HepG2 (cell line): ENCODE data around the gene CNOT8. TPM values are rescaled to one million over a fixed set of nuclear protein-coding genes. Genes with fewer than 3 reads are reported as not detected.

Experiments used
- BCL6 ChIP-seq: IDR thresholded peaks from 2 replicates; pipeline ENCODE4 v1.6.1; 2016; ENCODE audit warnings: missing genetic modification reagents, missing compliant biosample characterization
- CENPX ChIP-seq: sonication (generic); formaldehyde crosslinking; IDR thresholded peaks from 2 replicates; pipeline ENCODE4 v1.9.0; 2021; ENCODE audit warnings: mild to moderate bottlenecking, missing genetic modification reagents, moderate library complexity
- CREM ChIP-seq, 2 experiments: sonication (generic) in 1 of 2; formaldehyde crosslinking in 1 of 2; IDR thresholded peaks; 2 replicates each; pipeline versions ENCODE4 v1.4.0 to v1.6.1; 2016 to 2020; ENCODE audit warnings: antibody characterized with exemption in 1 of 2, mild to moderate bottlenecking in 1 of 2, missing genetic modification reagents in 1 of 2
- CSRNP1 ChIP-seq: sonication (generic); formaldehyde crosslinking; IDR thresholded peaks from 2 replicates; pipeline ENCODE4 v1.8.1; 2023; ENCODE audit warnings: mild to moderate bottlenecking, missing genetic modification reagents
- DMTF1 ChIP-seq: sonication (generic); formaldehyde crosslinking; IDR thresholded peaks from 2 replicates; pipeline ENCODE4 v1.4.0; 2020; ENCODE audit warnings: mild to moderate bottlenecking, missing genetic modification reagents
- HNF4A ChIP-seq: sonication (generic); formaldehyde crosslinking; IDR thresholded peaks from 2 replicates; pipeline ENCODE4 v1.4.0; 2020; ENCODE audit warnings: missing genetic modification reagents
- IKZF4 ChIP-seq: sonication (generic); formaldehyde crosslinking; IDR thresholded peaks from 2 replicates; pipeline ENCODE4 v1.5.1; 2020; ENCODE audit warnings: borderline replicate concordance, mild to moderate bottlenecking, low read depth, missing genetic modification reagents; ENCODE audit errors: not compliant biosample characterization
- IRF1 ChIP-seq: sonication (generic); formaldehyde crosslinking; IDR thresholded peaks from 2 replicates; pipeline ENCODE4 v1.4.0; 2020; ENCODE audit warnings: low read depth, mild to moderate bottlenecking, missing genetic modification reagents
- ISX ChIP-seq: sonication (generic); formaldehyde crosslinking; conservative IDR thresholded peaks from 2 replicates; pipeline ENCODE4 v1.5.0; 2020; ENCODE audit warnings: missing genetic modification reagents
- LCORL ChIP-seq, 2 experiments: fragments of 450-650 bp in 1 of 2; sonication (generic) in 1 of 2; formaldehyde crosslinking in 1 of 2; IDR thresholded peaks; 2 replicates each; pipeline versions ENCODE4 v1.5.0 to v1.6.1; 2017 to 2020; ENCODE audit warnings: antibody characterized with exemption in 1 of 2, missing genetic modification reagents in 1 of 2
- MED1 ChIP-seq: sonication (generic); formaldehyde crosslinking; IDR thresholded peaks from 2 replicates; pipeline ENCODE4 v1.4.0; 2020; ENCODE audit warnings: missing genetic modification reagents
- MEF2D ChIP-seq: sonication (generic); formaldehyde crosslinking; IDR thresholded peaks from 2 replicates; pipeline ENCODE4 v1.5.1; 2020; ENCODE audit warnings: mild to moderate bottlenecking, missing genetic modification reagents
- RBFOX2 ChIP-seq: fragments of 200-400 bp; formaldehyde crosslinking; IDR thresholded peaks from 2 replicates; pipeline ENCODE4 v1.6.1; 2017; ENCODE audit warnings: low read depth, mild to moderate bottlenecking, low read length
- RNF2 ChIP-seq: fragments of 450-650 bp; conservative IDR thresholded peaks from 2 replicates; pipeline ENCODE4 v1.6.1; 2016; ENCODE audit warnings: low read depth
- SMAD3 ChIP-seq: sonication (generic); formaldehyde crosslinking; IDR thresholded peaks from 2 replicates; pipeline ENCODE4 v1.4.0; 2020; ENCODE audit warnings: missing genetic modification reagents
- SMYD3 ChIP-seq: sonication (generic); formaldehyde crosslinking; IDR thresholded peaks from 2 replicates; pipeline ENCODE4 v1.8.1; 2023; ENCODE audit warnings: mild to moderate bottlenecking, missing genetic modification reagents
- SRSF4 ChIP-seq: fragments of 200-400 bp; formaldehyde crosslinking; IDR thresholded peaks from one replicate; pipeline ENCODE4 v1.6.1; 2018; ENCODE audit warnings: mild to moderate bottlenecking, low read depth, low read length, moderate library complexity; ENCODE audit not compliant: poor library complexity, severe bottlenecking
- TCF12 ChIP-seq, 2 experiments: fragments of 450-650 bp in 1 of 2; sonication (generic) in 1 of 2; formaldehyde crosslinking in 1 of 2; IDR thresholded peaks; 2 replicates each; pipeline versions ENCODE4 v1.6.1 to v1.8.0; 2017 to 2022; ENCODE audit warnings: antibody characterized with exemption in 1 of 2, mild to moderate bottlenecking in 1 of 2, missing genetic modification reagents in 1 of 2, moderate library complexity in 1 of 2
- TGIF2 ChIP-seq: IDR thresholded peaks from 2 replicates; pipeline ENCODE4 v1.6.1; 2016; ENCODE audit warnings: control low read depth, missing compliant biosample characterization
- ZBTB7A ChIP-seq: sonication (generic); formaldehyde crosslinking; IDR thresholded peaks from 2 replicates; pipeline ENCODE4 v1.8.0; 2022; ENCODE audit warnings: mild to moderate bottlenecking, missing genetic modification reagents
- ZMAT5 ChIP-seq: sonication (generic); formaldehyde crosslinking; IDR thresholded peaks from 2 replicates; pipeline ENCODE4 v1.5.0; 2020; ENCODE audit warnings: mild to moderate bottlenecking, low read depth, missing genetic modification reagents, borderline replicate concordance
- ZNF292 ChIP-seq: sonication (generic); formaldehyde crosslinking; IDR thresholded peaks from 2 replicates; pipeline ENCODE4 v1.8.1; 2022; ENCODE audit warnings: mild to moderate bottlenecking, low read depth, missing genetic modification reagents, borderline replicate concordance
- ZNF432 ChIP-seq: sonication (generic); formaldehyde crosslinking; IDR thresholded peaks from 2 replicates; pipeline ENCODE4 v1.5.0; 2020; ENCODE audit warnings: missing genetic modification reagents, mild to moderate bottlenecking, borderline replicate concordance
- ZNF451 ChIP-seq: sonication (generic); formaldehyde crosslinking; IDR thresholded peaks from 2 replicates; pipeline ENCODE4 v1.5.0; 2020; ENCODE audit warnings: mild to moderate bottlenecking, missing genetic modification reagents
- ZNF549 ChIP-seq: sonication (generic); formaldehyde crosslinking; IDR thresholded peaks from 2 replicates; pipeline ENCODE4 v1.5.0; 2020; ENCODE audit warnings: missing genetic modification reagents
- polyA plus RNA-seq, 8 experiments: library from polyadenylated mRNA; depleted of rRNA in 3 of 8; stranded (reverse) in 7 of 8; unstranded in 1 of 8; fragments of >200 nt; fragmentation: Illumina TruSeq in 4 of 8; extraction: Trizol in 4 of 8; gene quantifications; 2 replicates each; pipeline versions ENCODE4 v1.2.1 to v1.2.3, GENCODE V29; 2011 to 2016; ENCODE audit warnings: low read depth in 4 of 8, missing spikeins in 1 of 8, mixed read lengths in 1 of 8; ENCODE audit not compliant: insufficient read depth in 1 of 8
- total RNA-seq, 5 experiments: library from RNA; depleted of rRNA; stranded (reverse); fragments of >200 nt; fragmentation: Illumina TruSeq; extraction: Trizol; gene quantifications; 2 replicates each; pipeline ENCODE4 v1.2.3, GENCODE V29; 2016; ENCODE audit warnings: low read depth in 1 of 5

Gene CNOT8
- total and polyA plus RNA-seq, 2 of the 13 experiments (the other 11 are each of a cell fraction or from before 2014, with no cell fraction given) = 37.1 to 74.9 TPM

GRCh38 chr5:154842689-154843530 is 15.5 kb upstream of the CNOT8 start (continued):
- TF ChIP-seq ZMAT5 (CRISPR knock-in tag) = no peak
- no peak for TF ChIP-seq CSRNP1 (CRISPR knock-in tag)
- TF ChIP-seq ZNF451 (CRISPR knock-in tag) = no peak
- peak; percentile 81 for TF ChIP-seq MEF2D (CRISPR knock-in tag)
- TF ChIP-seq TGIF2 (CRISPR knock-in tag) = peak; percentile 78
- TF ChIP-seq CENPX (CRISPR knock-in tag) = no peak
- TF ChIP-seq ZNF432 (CRISPR knock-in tag) = no peak
- no peak for TF ChIP-seq IKZF4 (CRISPR knock-in tag)
- TF ChIP-seq LCORL (IDR thresholded peaks at IDR 0.05) = peak; percentile 94
- TF ChIP-seq LCORL (CRISPR knock-in tag; IDR thresholded peaks at IDR 0.05) = peak; percentile 96
- TF ChIP-seq SRSF4 = no peak
- no peak for TF ChIP-seq SMYD3
- TF ChIP-seq HNF4A (CRISPR knock-in tag) = peak; percentile 90
- peak; percentile 29; the same call in 1 of the 2 replicates for TF ChIP-seq SMAD3 (CRISPR knock-in tag)
- no peak for TF ChIP-seq ZNF549 (CRISPR knock-in tag)
- TF ChIP-seq IRF1 (CRISPR knock-in tag) = no peak
- no peak for TF ChIP-seq RNF2
- peak; percentile 97 for TF ChIP-seq BCL6
- no peak for TF ChIP-seq ISX (CRISPR knock-in tag)
- no peak for TF ChIP-seq TCF12 (IDR thresholded peaks at IDR 0.05)
- TF ChIP-seq TCF12 (CRISPR knock-in tag; IDR thresholded peaks at IDR 0.05) = peak; percentile 92
- peak; percentile 90 for TF ChIP-seq CREM (IDR thresholded peaks at IDR 0.05)
- TF ChIP-seq CREM (CRISPR knock-in tag; IDR thresholded peaks at IDR 0.05) = no peak
- TF ChIP-seq DMTF1 (CRISPR knock-in tag) = no peak
- TF ChIP-seq ZNF292 (CRISPR knock-in tag) = peak; percentile 23; the same call in 1 of the 2 replicates
- peak; percentile 94 for TF ChIP-seq MED1 (CRISPR knock-in tag)
- no peak for TF ChIP-seq ZBTB7A
- no peak for TF ChIP-seq RBFOX2
